ENCODE results near the gene COL4A1. TPM values are rescaled to one million over a fixed set of nuclear protein-coding genes. Genes with fewer than 3 reads are reported as not detected.
"Not testable (repeated sequence)": the region's sequence is repeated elsewhere in the genome, so short reads cannot be mapped to it uniquely, and the experiment has no call there.

The COL4A1 gene
- total RNA-seq, 1 donor from 2014 or later: 5,210 TPM

- no peaks in the 10 kb centered on the region for H3K9me3 Mint-ChIP-seq (ENCODE audit: low read depth)
- no peak for DNase-seq (ENCODE audit: low spot score)
- no peak overlapping the region for H3K4me3 Mint-ChIP-seq (ENCODE audit: unreplicated experiment)
- TF ChIP-seq CTCF (IDR thresholded peaks at IDR 0.05): no peak
- peaks cover 49% of the 10 kb centered on the region for H3K36me3 Mint-ChIP-seq (ENCODE audit: low read depth)
- H3K27me3 Mint-ChIP-seq (ENCODE audit: low read depth): no peaks in the 10 kb centered on the region
- peak overlapping the region; percentile 84 for H3K27ac Mint-ChIP-seq (ENCODE audit: unreplicated experiment)
- peaks cover 89% of the 10 kb centered on the region for H3K4me1 Mint-ChIP-seq (ENCODE audit: low read depth)
Observed at GRCh38 chr13:110317093-110317492, 10.1 kb upstream of the COL4A1 start.

GRCh38 chr13:110316196-110316595 lies 9.2 kb upstream of the COL4A1 start:
- no peak for TF ChIP-seq CTCF (IDR thresholded peaks at IDR 0.05)
- Mint-ChIP-seq H3K27ac (ENCODE audit: unreplicated experiment) (peak overlapping the region; percentile 84), H3K4me3 (ENCODE audit: unreplicated experiment) (no peak overlapping the region), H3K27me3 (ENCODE audit: low read depth) (no peaks in the 10 kb centered on the region), H3K36me3 (ENCODE audit: low read depth) (peaks cover 43% of the 10 kb centered on the region), H3K9me3 (ENCODE audit: low read depth) (no peaks in the 10 kb centered on the region), H3K4me1 (ENCODE audit: low read depth) (peaks cover 89% of the 10 kb centered on the region)
- DNase-seq (ENCODE audit: low spot score): no peak

GRCh38 chr13:110314516-110315245 lies 7.7 kb upstream of the COL4A1 start:
- TF ChIP-seq CTCF (IDR thresholded peaks at IDR 0.05): no peak
- peaks cover 52% of the 10 kb centered on the region for H3K36me3 Mint-ChIP-seq (ENCODE audit: low read depth)
- H3K27ac Mint-ChIP-seq (ENCODE audit: unreplicated experiment): peak overlapping the region; percentile 84
- no peak for DNase-seq (ENCODE audit: low spot score)
- H3K4me1 Mint-ChIP-seq (ENCODE audit: low read depth): peaks cover 94% of the 10 kb centered on the region
- no peaks in the 10 kb centered on the region for H3K27me3 Mint-ChIP-seq (ENCODE audit: low read depth)
- no peak overlapping the region for H3K4me3 Mint-ChIP-seq (ENCODE audit: unreplicated experiment)
- no peaks in the 10 kb centered on the region for H3K9me3 Mint-ChIP-seq (ENCODE audit: low read depth)

GRCh38 chr13:110313733-110314132 lies 6.8 kb upstream of the COL4A1 start:
- DNase-seq (ENCODE audit: low spot score); H3K27me3 Mint-ChIP-seq (ENCODE audit: low read depth); H3K9me3 Mint-ChIP-seq (ENCODE audit: low read depth): not testable (repeated sequence)
- Mint-ChIP-seq H3K36me3 (ENCODE audit: low read depth) (peaks cover 54% of the 10 kb centered on the region), H3K4me3 (ENCODE audit: unreplicated experiment) (peak overlapping the region; percentile 57), H3K4me1 (ENCODE audit: low read depth) (peaks cover 94% of the 10 kb centered on the region), H3K27ac (ENCODE audit: unreplicated experiment) (peak overlapping the region; percentile 84)

- DNase-seq (ENCODE audit: low spot score); H3K27me3 Mint-ChIP-seq (ENCODE audit: low read depth); H3K9me3 Mint-ChIP-seq (ENCODE audit: low read depth): not testable (repeated sequence)
- peaks cover 59% of the 10 kb centered on the region for H3K36me3 Mint-ChIP-seq (ENCODE audit: low read depth)
- H3K4me3 Mint-ChIP-seq (ENCODE audit: unreplicated experiment): peak overlapping the region; percentile 94
- H3K27ac Mint-ChIP-seq (ENCODE audit: unreplicated experiment): peak overlapping the region; percentile 97
- H3K4me1 Mint-ChIP-seq (ENCODE audit: low read depth): peaks cover 92% of the 10 kb centered on the region
Observed at GRCh38 chr13:110313261-110313660, 6.3 kb upstream of the COL4A1 start.

GRCh38 chr13:110312339-110313031 lies 5.5 kb upstream of the COL4A1 start:
- Mint-ChIP-seq H3K27me3 (ENCODE audit: low read depth) (no peaks in the 10 kb centered on the region), H3K9me3 (ENCODE audit: low read depth) (no peaks in the 10 kb centered on the region), H3K36me3 (ENCODE audit: low read depth) (peaks cover 58% of the 10 kb centered on the region), H3K4me1 (ENCODE audit: low read depth) (peaks cover 84% of the 10 kb centered on the region), H3K4me3 (ENCODE audit: unreplicated experiment) (peak overlapping the region; percentile 94), H3K27ac (ENCODE audit: unreplicated experiment) (peak overlapping the region; percentile 97)
- peak; percentile 23 for TF ChIP-seq CTCF (IDR thresholded peaks at IDR 0.05)
- DNase-seq (ENCODE audit: low spot score): no peak

Measured in chondrocyte (in vitro differentiated cells).